HepG2 (cell line): Measurements from ENCODE around the gene ZFP69. TPM values are rescaled to one million over a fixed set of nuclear protein-coding genes. Genes with fewer than 3 reads are reported as not detected.

Source experiments
- ARID2 ChIP-seq: sonication (generic); formaldehyde crosslinking; IDR thresholded peaks from 2 replicates; pipeline ENCODE4 v1.8.1; 2022; ENCODE audit warnings: mild to moderate bottlenecking, missing genetic modification reagents, borderline replicate concordance
- CSRNP2 ChIP-seq: sonication (generic); formaldehyde crosslinking; conservative IDR thresholded peaks from 2 replicates; pipeline ENCODE4 v1.8.0; 2022; ENCODE audit warnings: low read depth, missing genetic modification reagents
- KDM2A ChIP-seq: sonication (generic); formaldehyde crosslinking; IDR thresholded peaks from 2 replicates; pipeline ENCODE4 v1.4.0; 2020; ENCODE audit warnings: low read depth, missing genetic modification reagents, borderline replicate concordance
- MED8 ChIP-seq: sonication (generic); formaldehyde crosslinking; IDR thresholded peaks from 2 replicates; pipeline ENCODE4 v1.8.1; 2023; ENCODE audit warnings: mild to moderate bottlenecking, missing genetic modification reagents; ENCODE audit not compliant: insufficient replicate concordance
- NCOA1 ChIP-seq: sonication (generic); formaldehyde crosslinking; IDR thresholded peaks from 2 replicates; pipeline ENCODE4 v1.9.0; 2021; ENCODE audit warnings: missing genetic modification reagents
- PHF8 ChIP-seq: sonication (generic); formaldehyde crosslinking; IDR thresholded peaks from 2 replicates; pipeline ENCODE4 v1.5.0; 2020; ENCODE audit warnings: missing genetic modification reagents
- RFXAP ChIP-seq: sonication (generic); formaldehyde crosslinking; IDR thresholded peaks from 2 replicates; pipeline ENCODE4 v1.4.0; 2020; ENCODE audit warnings: missing genetic modification reagents, borderline replicate concordance
- RNF2 ChIP-seq: fragments of 450-650 bp; conservative IDR thresholded peaks from 2 replicates; pipeline ENCODE4 v1.6.1; 2016; ENCODE audit warnings: low read depth
- RXRB ChIP-seq: IDR thresholded peaks from 2 replicates; pipeline ENCODE4 v1.6.1; 2016; ENCODE audit warnings: borderline replicate concordance, missing genetic modification reagents, missing compliant biosample characterization
- STAT5B ChIP-seq: sonication (generic); formaldehyde crosslinking; IDR thresholded peaks from 2 replicates; pipeline ENCODE4 v1.4.0; 2020; ENCODE audit warnings: missing genetic modification reagents
- U2AF1 ChIP-seq: fragments of 200-400 bp; formaldehyde crosslinking; optimal IDR thresholded peaks from 2 replicates; pipeline ENCODE3; 2017; ENCODE audit warnings: mild to moderate bottlenecking, low read depth, low read length
- ZFP36 ChIP-seq: fragments of 150-350 bp; IDR thresholded peaks from 2 replicates; pipeline ENCODE4 v1.6.1; 2018; ENCODE audit warnings: borderline replicate concordance, low read length, low read depth; ENCODE audit not compliant: partially characterized antibody
- ZFP82 ChIP-seq: sonication (generic); formaldehyde crosslinking; IDR thresholded peaks from 2 replicates; pipeline ENCODE4 v1.5.1; 2020; ENCODE audit warnings: mild to moderate bottlenecking, missing genetic modification reagents, borderline replicate concordance
- ZNF225 ChIP-seq: sonication (generic); formaldehyde crosslinking; IDR thresholded peaks from 2 replicates; pipeline ENCODE4 v1.4.0; 2020; ENCODE audit warnings: mild to moderate bottlenecking, missing genetic modification reagents
- ZNF30 ChIP-seq: sonication (generic); formaldehyde crosslinking; IDR thresholded peaks from 2 replicates; pipeline ENCODE4 v1.5.0; 2020; ENCODE audit warnings: mild to moderate bottlenecking, missing genetic modification reagents
- ZNF619 ChIP-seq: sonication (generic); formaldehyde crosslinking; IDR thresholded peaks from 2 replicates; pipeline ENCODE4 v1.4.0; 2020; ENCODE audit warnings: mild to moderate bottlenecking, missing genetic modification reagents
- ZNF646 ChIP-seq: sonication (generic); formaldehyde crosslinking; IDR thresholded peaks from 2 replicates; pipeline ENCODE4 v1.9.0; 2021; ENCODE audit warnings: mild to moderate bottlenecking, missing genetic modification reagents
- ZNF879 ChIP-seq: sonication (generic); formaldehyde crosslinking; IDR thresholded peaks from 2 replicates; pipeline ENCODE4 v1.8.1; 2023; ENCODE audit warnings: missing genetic modification reagents
- polyA plus RNA-seq, 8 experiments: library from polyadenylated mRNA; depleted of rRNA in 3 of 8; stranded (reverse) in 7 of 8; unstranded in 1 of 8; fragments of >200 nt; fragmentation: Illumina TruSeq in 4 of 8; extraction: Trizol in 4 of 8; gene quantifications; 2 replicates each; pipeline versions ENCODE4 v1.2.1 to v1.2.3, GENCODE V29; 2011 to 2016; ENCODE audit warnings: low read depth in 4 of 8, missing spikeins in 1 of 8, mixed read lengths in 1 of 8; ENCODE audit not compliant: insufficient read depth in 1 of 8
- total RNA-seq, 5 experiments: library from RNA; depleted of rRNA; stranded (reverse); fragments of >200 nt; fragmentation: Illumina TruSeq; extraction: Trizol; gene quantifications; 2 replicates each; pipeline ENCODE4 v1.2.3, GENCODE V29; 2016; ENCODE audit warnings: low read depth in 1 of 5
- TF ChIP-seq, protein P1 (sequence below): sonication (generic); formaldehyde crosslinking; IDR thresholded peaks from 2 replicates; pipeline ENCODE4 v1.8.0; 2022; ENCODE audit warnings: missing genetic modification reagents, mild to moderate bottlenecking, borderline replicate concordance

The ZFP69 gene
- total and polyA plus RNA-seq, 2 of the 13 experiments (the other 11 are each of a cell fraction or from before 2014, with no cell fraction given): 2.6 to 5.6 TPM

GRCh38 chr1:40531381-40532061, 54.4 kb downstream of the ZFP69 start, which contains the start of gene ZNF684 (continued):
- no peak for TF ChIP-seq CSRNP2 (CRISPR knock-in tag)
- peak; percentile 52 for TF ChIP-seq PHF8 (CRISPR knock-in tag)
- peak; percentile 73; the same call in 1 of the 2 replicates for TF ChIP-seq RFXAP (CRISPR knock-in tag)
- peak; percentile 12; the same call in 1 of the 2 replicates for TF ChIP-seq RXRB
- TF ChIP-seq, protein P1, sequence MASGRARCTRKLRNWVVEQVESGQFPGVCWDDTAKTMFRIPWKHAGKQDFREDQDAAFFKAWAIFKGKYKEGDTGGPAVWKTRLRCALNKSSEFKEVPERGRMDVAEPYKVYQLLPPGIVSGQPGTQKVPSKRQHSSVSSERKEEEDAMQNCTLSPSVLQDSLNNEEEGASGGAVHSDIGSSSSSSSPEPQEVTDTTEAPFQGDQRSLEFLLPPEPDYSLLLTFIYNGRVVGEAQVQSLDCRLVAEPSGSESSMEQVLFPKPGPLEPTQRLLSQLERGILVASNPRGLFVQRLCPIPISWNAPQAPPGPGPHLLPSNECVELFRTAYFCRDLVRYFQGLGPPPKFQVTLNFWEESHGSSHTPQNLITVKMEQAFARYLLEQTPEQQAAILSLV: peak; percentile 55; the same call in 1 of the 2 replicates
- TF ChIP-seq ZFP36: no peak
- TF ChIP-seq ZNF879 (CRISPR knock-in tag): no peak
- no peak for TF ChIP-seq ZNF30
- TF ChIP-seq U2AF1: peak; percentile 84
- no peak for TF ChIP-seq ZNF225 (CRISPR knock-in tag)
- TF ChIP-seq KDM2A: peak; percentile 82; the same call in 1 of the 2 replicates
- no peak for TF ChIP-seq RNF2
- no peak for TF ChIP-seq ZFP82 (CRISPR knock-in tag)
- TF ChIP-seq ZNF619 (CRISPR knock-in tag): no peak
- no peak for TF ChIP-seq ZNF646
- TF ChIP-seq NCOA1: 0 out of 2 replicates have a peak, but pooled peaks have one; percentile 51
- TF ChIP-seq MED8 (CRISPR knock-in tag): peak; percentile 16
- no peak for TF ChIP-seq STAT5B (CRISPR knock-in tag)
- TF ChIP-seq ARID2 (CRISPR knock-in tag): no peak
